Liver (tissue), 9 donors: ENCODE measurements around the gene CDK5RAP3. TPM values are rescaled to one million over a fixed set of nuclear protein-coding genes. Genes with fewer than 3 reads are reported as not detected.
A peak's percentile ranks its signal among the peaks of the same experiment; 100 is the strongest.

ENCODE experiments used
- DNase-seq: peaks from one replicate; pipeline ENCODE4 v3.0.0-alpha.2; 2017; ENCODE audit warnings: low spot score
- H3K27ac ChIP-seq, 2 donors: one replicate each; pipeline ENCODE4 v1.7.0; 2013; ENCODE audit warnings: inconsistent platforms in 2 of 2, low read length in 2 of 2, control low read depth in 1 of 2, low read depth in 1 of 2, mild to moderate bottlenecking in 1 of 2
- H3K27me3 ChIP-seq, 4 donors: one replicate each; pipeline versions ENCODE4 v1.6.1 to v1.7.0; 2013; ENCODE audit warnings: low read length in 3 of 4, inconsistent platforms in 1 of 4, mild to moderate bottlenecking in 1 of 4, moderate library complexity in 1 of 4; ENCODE audit not compliant: control insufficient read depth in 4 of 4, insufficient read depth in 4 of 4
- H3K36me3 ChIP-seq, 4 donors: one replicate each; pipeline versions ENCODE4 v1.6.1 to v1.7.0; 2013; ENCODE audit warnings: low read length in 3 of 4, mild to moderate bottlenecking in 3 of 4, low read depth in 1 of 4, moderate library complexity in 1 of 4; ENCODE audit not compliant: control insufficient read depth in 4 of 4, insufficient read depth in 3 of 4
- H3K4me1 ChIP-seq, 4 donors: one replicate each; pipeline versions ENCODE4 v1.6.1 to v1.7.0; 2013; ENCODE audit warnings: low read length in 3 of 4, mild to moderate bottlenecking in 3 of 4, moderate library complexity in 1 of 4; ENCODE audit not compliant: control insufficient read depth in 4 of 4, insufficient read depth in 4 of 4
- H3K4me3 ChIP-seq, 3 donors: one replicate each; pipeline versions ENCODE4 v1.6.1 to v1.7.0; 2013; ENCODE audit warnings: low read length in 3 of 3, control low read depth in 1 of 3, low read depth in 1 of 3, mild to moderate bottlenecking in 1 of 3
- H3K9ac ChIP-seq, 2 donors: one replicate each; pipeline ENCODE4 v1.7.0; 2013; ENCODE audit warnings: low read length in 2 of 2, mild to moderate bottlenecking in 2 of 2, moderate library complexity in 2 of 2, control low read depth in 1 of 2, low read depth in 1 of 2
- H3K9me3 ChIP-seq, 4 donors: one replicate each; pipeline versions ENCODE4 v1.6.1 to v1.7.0; 2013; ENCODE audit warnings: low read length in 3 of 4; ENCODE audit not compliant: control insufficient read depth in 4 of 4
- ATF3 ChIP-seq: IDR thresholded peaks from 2 replicates; pipeline ENCODE4 v1.6.1; 2016; ENCODE audit warnings: antibody characterized with exemption
- CTCF ChIP-seq: fragments of 150-350 bp; IDR thresholded peaks from 2 replicates; pipeline ENCODE4 v1.5.1; 2017; ENCODE audit warnings: improper control_type of control experiment, low read depth, low read length; ENCODE audit not compliant: missing input control
- EGR1 ChIP-seq, 2 donors: IDR thresholded peaks; 2 replicates each; pipeline ENCODE4 v1.6.1; 2016 to 2018; ENCODE audit warnings: antibody characterized with exemption in 2 of 2, low read depth in 2 of 2
- FOXA1 ChIP-seq: IDR thresholded peaks from 2 replicates; pipeline ENCODE4 v1.6.1; 2016; ENCODE audit warnings: antibody characterized with exemption
- GABPA ChIP-seq, 2 donors: IDR thresholded peaks in 1 of 2; conservative IDR thresholded peaks in 1 of 2; 2 replicates each; pipeline ENCODE4 v1.6.1; 2016; ENCODE audit warnings: antibody characterized with exemption in 2 of 2, mild to moderate bottlenecking in 1 of 2, moderate library complexity in 1 of 2
- HNF4A ChIP-seq, 2 donors: conservative IDR thresholded peaks; 2 replicates each; pipeline ENCODE4 v1.6.1; 2016; ENCODE audit warnings: antibody characterized with exemption in 2 of 2, mild to moderate bottlenecking in 2 of 2
- HNF4G ChIP-seq: IDR thresholded peaks from 2 replicates; pipeline ENCODE4 v1.6.1; 2016; ENCODE audit warnings: antibody characterized with exemption
- JUND ChIP-seq, 2 donors: IDR thresholded peaks; 2 replicates each; pipeline ENCODE4 v1.6.1; 2016; ENCODE audit warnings: antibody characterized with exemption in 2 of 2
- RAD21 ChIP-seq, 2 donors: IDR thresholded peaks; 2 replicates each; pipeline ENCODE4 v1.6.1; 2016; ENCODE audit warnings: antibody characterized with exemption in 2 of 2, mild to moderate bottlenecking in 2 of 2
- RXRA ChIP-seq, 2 donors: IDR thresholded peaks; 2 replicates each; pipeline ENCODE4 v1.6.1; 2017 to 2018; ENCODE audit warnings: antibody characterized with exemption in 2 of 2, mild to moderate bottlenecking in 1 of 2
- SP1 ChIP-seq: IDR thresholded peaks from 2 replicates; pipeline ENCODE4 v1.6.1; 2018; ENCODE audit warnings: antibody characterized with exemption, mild to moderate bottlenecking
- TAF1 ChIP-seq: conservative IDR thresholded peaks from 2 replicates; pipeline ENCODE4 v1.6.1; 2016; ENCODE audit warnings: antibody characterized with exemption, mild to moderate bottlenecking
- YY1 ChIP-seq: IDR thresholded peaks from 2 replicates; pipeline ENCODE4 v1.6.1; 2016; ENCODE audit warnings: antibody characterized with exemption, mild to moderate bottlenecking
- WGBS: extraction: QIAGEN DNeasy Blood & Tissue Kit; methylation state at CpG from one replicate; pipeline ENCODE4 v1.1.7; 2013; 5-methylcytosine and 5-hydroxymethylcytosine counted together
- polyA plus RNA-seq, 2 donors: library from polyadenylated mRNA; stranded (reverse) in 1 of 2; unstranded in 1 of 2; fragments of 200-250 nt in 1 of 2; fragments of >200 nt in 1 of 2; fragmentation: Nextera tagmentation in 1 of 2; extraction: Ambion mirVana in 1 of 2; gene quantifications; one replicate each; pipeline versions ENCODE4 v1.2.1 to v1.2.3, GENCODE V29; 2013 to 2015
- total RNA-seq, 2 donors: library from RNA; depleted of rRNA; stranded (reverse); fragments of >200 nt; gene quantifications; one replicate each; pipeline ENCODE4 v1.2.3, GENCODE V29; 2014
- TF ChIP-seq, protein P1 (sequence below): IDR thresholded peaks from 2 replicates; pipeline ENCODE4 v1.6.1; 2016; ENCODE audit warnings: antibody characterized with exemption, mild to moderate bottlenecking
- TF ChIP-seq, protein P2 (sequence below): IDR thresholded peaks from 2 replicates; pipeline ENCODE4 v1.6.1; 2016; ENCODE audit warnings: antibody characterized with exemption
- TF ChIP-seq, protein P3 (sequence below): IDR thresholded peaks from 2 replicates; pipeline ENCODE4 v1.6.1; 2016; ENCODE audit warnings: antibody characterized with exemption
- donor health status: healthy.
- donor health status: healthy.
- donor health status: healthy.
- donor health status: healthy.
- donor health status: healthy.

Gene CDK5RAP3
- total and polyA plus RNA-seq, 4 donors, result 44.6 to 120 (median 74.7) TPM

DNA sequence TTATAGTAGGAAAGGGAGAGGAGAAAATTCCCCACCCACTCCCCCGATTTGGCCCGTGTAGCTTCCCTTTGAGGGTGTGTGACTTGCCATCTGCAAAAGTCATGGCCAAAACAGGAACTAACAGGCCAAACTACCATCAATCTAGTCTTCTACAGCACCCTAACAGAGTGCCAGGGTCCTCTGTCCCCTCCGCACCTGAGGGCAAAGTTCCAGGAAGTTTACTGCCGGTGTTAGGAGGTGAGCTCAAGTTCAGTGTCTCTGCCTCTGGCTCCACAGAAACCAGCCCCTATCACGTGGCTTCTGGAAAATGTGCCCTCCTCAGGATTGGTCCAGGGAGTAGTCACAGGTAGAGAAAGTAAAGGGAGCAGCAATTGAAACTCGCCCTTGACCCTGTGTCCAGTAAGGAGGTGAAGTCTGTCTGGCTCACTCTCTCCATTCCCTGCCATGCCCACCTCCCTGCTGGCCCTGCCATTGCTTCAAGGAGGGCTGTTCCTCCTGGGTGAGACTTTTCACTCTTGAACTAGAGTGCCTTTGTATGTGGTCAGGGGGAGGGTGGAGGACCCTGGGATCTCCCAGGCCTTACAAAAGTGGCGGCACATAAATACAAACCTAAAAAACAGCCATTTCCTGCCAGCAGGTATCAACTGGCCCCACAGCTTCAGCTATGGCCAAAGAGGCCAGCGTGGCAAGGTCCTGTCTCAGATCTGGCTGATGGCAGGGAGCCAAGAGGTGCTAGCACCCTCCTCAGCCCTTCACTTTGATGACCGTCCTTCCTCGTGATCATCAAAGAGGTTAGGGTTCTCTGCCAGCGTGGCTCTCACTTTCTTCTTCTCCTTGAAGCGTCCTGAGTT is 18.5 kb upstream of the CDK5RAP3 start:
- peak; percentile 55 for DNase-seq
- H3K27ac ChIP-seq, result peak overlapping the region; percentile 60 to 63
- H3K4me3 ChIP-seq, result no peak overlapping the region
- peaks cover 21 to 66% (median 59%) of the 10 kb centered on the region in 4 donors for H3K4me1 ChIP-seq
- TF ChIP-seq, protein P1, sequence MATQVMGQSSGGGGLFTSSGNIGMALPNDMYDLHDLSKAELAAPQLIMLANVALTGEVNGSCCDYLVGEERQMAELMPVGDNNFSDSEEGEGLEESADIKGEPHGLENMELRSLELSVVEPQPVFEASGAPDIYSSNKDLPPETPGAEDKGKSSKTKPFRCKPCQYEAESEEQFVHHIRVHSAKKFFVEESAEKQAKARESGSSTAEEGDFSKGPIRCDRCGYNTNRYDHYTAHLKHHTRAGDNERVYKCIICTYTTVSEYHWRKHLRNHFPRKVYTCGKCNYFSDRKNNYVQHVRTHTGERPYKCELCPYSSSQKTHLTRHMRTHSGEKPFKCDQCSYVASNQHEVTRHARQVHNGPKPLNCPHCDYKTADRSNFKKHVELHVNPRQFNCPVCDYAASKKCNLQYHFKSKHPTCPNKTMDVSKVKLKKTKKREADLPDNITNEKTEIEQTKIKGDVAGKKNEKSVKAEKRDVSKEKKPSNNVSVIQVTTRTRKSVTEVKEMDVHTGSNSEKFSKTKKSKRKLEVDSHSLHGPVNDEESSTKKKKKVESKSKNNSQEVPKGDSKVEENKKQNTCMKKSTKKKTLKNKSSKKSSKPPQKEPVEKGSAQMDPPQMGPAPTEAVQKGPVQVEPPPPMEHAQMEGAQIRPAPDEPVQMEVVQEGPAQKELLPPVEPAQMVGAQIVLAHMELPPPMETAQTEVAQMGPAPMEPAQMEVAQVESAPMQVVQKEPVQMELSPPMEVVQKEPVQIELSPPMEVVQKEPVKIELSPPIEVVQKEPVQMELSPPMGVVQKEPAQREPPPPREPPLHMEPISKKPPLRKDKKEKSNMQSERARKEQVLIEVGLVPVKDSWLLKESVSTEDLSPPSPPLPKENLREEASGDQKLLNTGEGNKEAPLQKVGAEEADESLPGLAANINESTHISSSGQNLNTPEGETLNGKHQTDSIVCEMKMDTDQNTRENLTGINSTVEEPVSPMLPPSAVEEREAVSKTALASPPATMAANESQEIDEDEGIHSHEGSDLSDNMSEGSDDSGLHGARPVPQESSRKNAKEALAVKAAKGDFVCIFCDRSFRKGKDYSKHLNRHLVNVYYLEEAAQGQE, result peak; percentile 25
- TF ChIP-seq, protein P2, sequence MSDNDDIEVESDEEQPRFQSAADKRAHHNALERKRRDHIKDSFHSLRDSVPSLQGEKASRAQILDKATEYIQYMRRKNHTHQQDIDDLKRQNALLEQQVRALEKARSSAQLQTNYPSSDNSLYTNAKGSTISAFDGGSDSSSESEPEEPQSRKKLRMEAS, result no peak
- TF ChIP-seq SP1 (peak; percentile 42), GABPA (IDR thresholded peaks at IDR 0.05 in 1 of 2, conservative IDR thresholded peaks at IDR 0.05 in 1 of 2) (peak in 1 of 2 donors; percentile 20), HNF4G (peak; percentile 64), JUND (IDR thresholded peaks at IDR 0.05) (peak in 1 of 2 donors; percentile 10), RXRA (IDR thresholded peaks at IDR 0.05) (peak; percentile 86 to 88), HNF4A (conservative IDR thresholded peaks at IDR 0.05) (peak; percentile 95 to 97)
- TF ChIP-seq, protein P3, sequence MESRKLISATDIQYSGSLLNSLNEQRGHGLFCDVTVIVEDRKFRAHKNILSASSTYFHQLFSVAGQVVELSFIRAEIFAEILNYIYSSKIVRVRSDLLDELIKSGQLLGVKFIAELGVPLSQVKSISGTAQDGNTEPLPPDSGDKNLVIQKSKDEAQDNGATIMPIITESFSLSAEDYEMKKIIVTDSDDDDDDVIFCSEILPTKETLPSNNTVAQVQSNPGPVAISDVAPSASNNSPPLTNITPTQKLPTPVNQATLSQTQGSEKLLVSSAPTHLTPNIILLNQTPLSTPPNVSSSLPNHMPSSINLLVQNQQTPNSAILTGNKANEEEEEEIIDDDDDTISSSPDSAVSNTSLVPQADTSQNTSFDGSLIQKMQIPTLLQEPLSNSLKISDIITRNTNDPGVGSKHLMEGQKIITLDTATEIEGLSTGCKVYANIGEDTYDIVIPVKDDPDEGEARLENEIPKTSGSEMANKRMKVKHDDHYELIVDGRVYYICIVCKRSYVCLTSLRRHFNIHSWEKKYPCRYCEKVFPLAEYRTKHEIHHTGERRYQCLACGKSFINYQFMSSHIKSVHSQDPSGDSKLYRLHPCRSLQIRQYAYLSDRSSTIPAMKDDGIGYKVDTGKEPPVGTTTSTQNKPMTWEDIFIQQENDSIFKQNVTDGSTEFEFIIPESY, result no peak
- 62% methylated on average over 12 of the region's 12 CpGs for WGBS
- H3K9me3 ChIP-seq, result no peaks in the 10 kb centered on the region
- H3K9ac ChIP-seq, result no peak overlapping the region
- no peaks in the 10 kb centered on the region for H3K36me3 ChIP-seq
- no peaks in the 10 kb centered on the region for H3K27me3 ChIP-seq

GRCh38 chr17:47953909-47954308 is 17.0 kb upstream of the CDK5RAP3 start:
- Histone ChIP-seq H3K27me3 (no peaks in the 10 kb centered on the region), H3K27ac (no peak overlapping the region), H3K4me1 (peaks cover 23 to 56% (median 49%) of the 10 kb centered on the region in 4 donors), H3K9ac (no peak overlapping the region), H3K4me3 (no peak overlapping the region), H3K36me3 (no peaks in the 10 kb centered on the region), H3K9me3 (no peaks in the 10 kb centered on the region)
- DNase-seq, result no peak
- TF ChIP-seq ATF3, result no peak
- no peak for TF ChIP-seq HNF4G
- TF ChIP-seq SP1, result no peak
- TF ChIP-seq EGR1 (IDR thresholded peaks at IDR 0.05; ENCODE audit: low read depth in 2 of 2), result no peak
- no peak for TF ChIP-seq TAF1
- no peak for TF ChIP-seq YY1
- TF ChIP-seq JUND (IDR thresholded peaks at IDR 0.05), result no peak
- TF ChIP-seq, protein P1, result no peak
- TF ChIP-seq CTCF, result no peak
- TF ChIP-seq HNF4A (conservative IDR thresholded peaks at IDR 0.05), result no peak
- TF ChIP-seq RAD21 (IDR thresholded peaks at IDR 0.05), result no peak
- TF ChIP-seq FOXA1, result no peak
